K562 (cell line): ENCODE data around the gene THADA. TPM values are rescaled to one million over a fixed set of nuclear protein-coding genes. Genes with fewer than 3 reads are reported as not detected.

Experiments used
- CBFB ChIP-seq: sonication (generic); formaldehyde crosslinking; IDR thresholded peaks from 2 replicates; pipeline ENCODE4 v1.4.0; 2020; ENCODE audit warnings: mild to moderate bottlenecking, missing genetic modification reagents
- GTF2A2 ChIP-seq: IDR thresholded peaks from 2 replicates; pipeline ENCODE4 v1.6.1; 2016; ENCODE audit warnings: mild to moderate bottlenecking, missing genetic modification characterization, missing compliant biosample characterization
- MED1 ChIP-seq: sonication (generic); formaldehyde crosslinking; IDR thresholded peaks from 2 replicates; pipeline ENCODE4 v1.8.1; 2023; ENCODE audit warnings: missing genetic modification reagents, borderline replicate concordance
- TFAM ChIP-seq: fragments of 250-450 bp; sonication (Bioruptor Pico); conservative IDR thresholded peaks from 2 replicates; pipeline ENCODE4 v1.5.0; 2021; ENCODE audit warnings: mild to moderate bottlenecking, moderate library complexity
- ZBTB1 ChIP-seq: sonication (generic); formaldehyde crosslinking; IDR thresholded peaks from 2 replicates; pipeline ENCODE4 v1.8.1; 2023; ENCODE audit warnings: missing genetic modification reagents, low read depth, mild to moderate bottlenecking, borderline replicate concordance
- polyA plus RNA-seq, 8 experiments: library from polyadenylated mRNA; depleted of rRNA in 4 of 8; stranded (reverse) in 5 of 8; unstranded in 3 of 8; fragments of >200 nt; fragmentation: Nextera tagmentation in 2 of 8; fragmentation: Illumina TruSeq in 1 of 8; extraction: Ambion mirVana in 2 of 8; extraction: Trizol in 1 of 8; gene quantifications; 2 replicates each; pipeline versions ENCODE4 v1.2.1 to v1.2.3, GENCODE V29; 2011 to 2014; ENCODE audit warnings: inconsistent platforms in 1 of 8, missing spikeins in 1 of 8
- total RNA-seq, 7 experiments: library from RNA; depleted of rRNA in 6 of 7; stranded (reverse); fragments of >200 nt in 6 of 7; fragmentation: Illumina TruSeq in 2 of 7; extraction: Trizol in 2 of 7; gene quantifications; 2 replicates each; pipeline versions ENCODE4 v1.2.1 to v1.2.3, GENCODE V29; 2011 to 2021; ENCODE audit warnings: low replicate concordance in 1 of 7
- TF ChIP-seq, protein P1 (sequence below): fragments of 250-450 bp; sonication (Bioruptor Pico); IDR thresholded peaks from 2 replicates; pipeline ENCODE4 v1.8.0; 2021; ENCODE audit warnings: moderate library complexity, mild to moderate bottlenecking, inconsistent platforms
- TF ChIP-seq, protein P2 (sequence below), 2 experiments: fragments of 450-650 bp in 1 of 2; sonication (generic) in 1 of 2; formaldehyde crosslinking in 1 of 2; IDR thresholded peaks; 2 replicates each; pipeline versions ENCODE4 v1.7.1 to v1.9.0; 2016 to 2022; ENCODE audit warnings: inconsistent platforms in 1 of 2, mild to moderate bottlenecking in 1 of 2, missing genetic modification reagents in 1 of 2

The THADA gene
- total and polyA plus RNA-seq, 9 of the 15 experiments (the other 6 are each of a cell fraction or from before 2014, with no cell fraction given): 17.8 to 34.7 (median 31.9) TPM

DNA sequence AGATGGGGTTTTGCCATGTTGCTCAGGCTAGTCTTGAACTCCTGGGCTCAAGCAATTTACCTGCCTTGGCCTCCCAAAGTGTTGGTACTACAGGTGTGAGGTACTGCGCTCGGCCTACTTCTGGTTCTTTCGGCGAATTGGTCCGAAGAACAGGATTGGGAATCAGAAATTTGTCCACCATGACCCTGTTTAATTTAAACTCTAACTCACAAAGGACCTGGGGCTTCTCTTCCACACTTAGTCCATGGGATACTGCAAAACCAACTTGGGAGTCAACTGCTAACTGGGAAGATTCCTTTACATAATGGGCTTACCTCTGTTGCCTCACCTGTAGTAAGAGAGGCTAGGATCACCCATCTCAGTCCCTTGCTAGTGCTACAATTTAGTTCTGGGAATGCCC lies 289.6 kb downstream of the THADA start (continued):
- TF ChIP-seq, protein P1, sequence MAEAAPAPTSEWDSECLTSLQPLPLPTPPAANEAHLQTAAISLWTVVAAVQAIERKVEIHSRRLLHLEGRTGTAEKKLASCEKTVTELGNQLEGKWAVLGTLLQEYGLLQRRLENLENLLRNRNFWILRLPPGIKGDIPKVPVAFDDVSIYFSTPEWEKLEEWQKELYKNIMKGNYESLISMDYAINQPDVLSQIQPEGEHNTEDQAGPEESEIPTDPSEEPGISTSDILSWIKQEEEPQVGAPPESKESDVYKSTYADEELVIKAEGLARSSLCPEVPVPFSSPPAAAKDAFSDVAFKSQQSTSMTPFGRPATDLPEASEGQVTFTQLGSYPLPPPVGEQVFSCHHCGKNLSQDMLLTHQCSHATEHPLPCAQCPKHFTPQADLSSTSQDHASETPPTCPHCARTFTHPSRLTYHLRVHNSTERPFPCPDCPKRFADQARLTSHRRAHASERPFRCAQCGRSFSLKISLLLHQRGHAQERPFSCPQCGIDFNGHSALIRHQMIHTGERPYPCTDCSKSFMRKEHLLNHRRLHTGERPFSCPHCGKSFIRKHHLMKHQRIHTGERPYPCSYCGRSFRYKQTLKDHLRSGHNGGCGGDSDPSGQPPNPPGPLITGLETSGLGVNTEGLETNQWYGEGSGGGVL: no peak
- TF ChIP-seq ZBTB1 (CRISPR knock-in tag) (no peak), CBFB (no peak), GTF2A2 (tag) (no peak), TFAM (CRISPR knock-in tag) (no peak), MED1 (CRISPR knock-in tag) (no peak)
- TF ChIP-seq, protein P2, sequence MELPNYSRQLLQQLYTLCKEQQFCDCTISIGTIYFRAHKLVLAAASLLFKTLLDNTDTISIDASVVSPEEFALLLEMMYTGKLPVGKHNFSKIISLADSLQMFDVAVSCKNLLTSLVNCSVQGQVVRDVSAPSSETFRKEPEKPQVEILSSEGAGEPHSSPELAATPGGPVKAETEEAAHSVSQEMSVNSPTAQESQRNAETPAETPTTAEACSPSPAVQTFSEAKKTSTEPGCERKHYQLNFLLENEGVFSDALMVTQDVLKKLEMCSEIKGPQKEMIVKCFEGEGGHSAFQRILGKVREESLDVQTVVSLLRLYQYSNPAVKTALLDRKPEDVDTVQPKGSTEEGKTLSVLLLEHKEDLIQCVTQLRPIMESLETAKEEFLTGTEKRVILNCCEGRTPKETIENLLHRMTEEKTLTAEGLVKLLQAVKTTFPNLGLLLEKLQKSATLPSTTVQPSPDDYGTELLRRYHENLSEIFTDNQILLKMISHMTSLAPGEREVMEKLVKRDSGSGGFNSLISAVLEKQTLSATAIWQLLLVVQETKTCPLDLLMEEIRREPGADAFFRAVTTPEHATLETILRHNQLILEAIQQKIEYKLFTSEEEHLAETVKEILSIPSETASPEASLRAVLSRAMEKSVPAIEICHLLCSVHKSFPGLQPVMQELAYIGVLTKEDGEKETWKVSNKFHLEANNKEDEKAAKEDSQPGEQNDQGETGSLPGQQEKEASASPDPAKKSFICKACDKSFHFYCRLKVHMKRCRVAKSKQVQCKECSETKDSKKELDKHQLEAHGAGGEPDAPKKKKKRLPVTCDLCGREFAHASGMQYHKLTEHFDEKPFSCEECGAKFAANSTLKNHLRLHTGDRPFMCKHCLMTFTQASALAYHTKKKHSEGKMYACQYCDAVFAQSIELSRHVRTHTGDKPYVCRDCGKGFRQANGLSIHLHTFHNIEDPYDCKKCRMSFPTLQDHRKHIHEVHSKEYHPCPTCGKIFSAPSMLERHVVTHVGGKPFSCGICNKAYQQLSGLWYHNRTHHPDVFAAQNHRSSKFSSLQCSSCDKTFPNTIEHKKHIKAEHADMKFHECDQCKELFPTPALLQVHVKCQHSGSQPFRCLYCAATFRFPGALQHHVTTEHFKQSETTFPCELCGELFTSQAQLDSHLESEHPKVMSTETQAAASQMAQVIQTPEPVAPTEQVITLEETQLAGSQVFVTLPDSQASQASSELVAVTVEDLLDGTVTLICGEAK (IDR thresholded peaks at IDR 0.05): no peak
- TF ChIP-seq, protein P2 (CRISPR knock-in tag; IDR thresholded peaks at IDR 0.05): no peak
